ENCODE data around the gene GAS7.

The GAS7 gene

GRCh38 chr17:9872852-9873251 is 325.6 kb downstream of the GAS7 start:
- DNase-seq = no peak

- no peak for DNase-seq
These were observed 329.9 kb downstream of the GAS7 start for GRCh38 chr17:9868552-9868951.

- DNase-seq = no peak
These were observed 332.8 kb downstream of the GAS7 start for GRCh38 chr17:9865586-9865985.

- no peak for DNase-seq
These were observed 335.5 kb downstream of the GAS7 start for GRCh38 chr17:9862949-9863348.

- no peak for DNase-seq
These were observed 336.2 kb downstream of the GAS7 start for GRCh38 chr17:9862220-9862619.

GRCh38 chr17:9860851-9861250 is 337.6 kb downstream of the GAS7 start:
- no peak for DNase-seq
